Liver (tissue), 9 donors: ENCODE measurements around the gene MOGAT2. TPM values are rescaled to one million over a fixed set of nuclear protein-coding genes. Genes with fewer than 3 reads are reported as not detected.

Source experiments
- DNase-seq: peaks from one replicate; pipeline ENCODE4 v3.0.0-alpha.2; 2017; ENCODE audit warnings: low spot score
- H3K27ac ChIP-seq, 2 donors: one replicate each; pipeline ENCODE4 v1.7.0; 2013; ENCODE audit warnings: inconsistent platforms in 2 of 2, low read length in 2 of 2, control low read depth in 1 of 2, low read depth in 1 of 2, mild to moderate bottlenecking in 1 of 2
- H3K27me3 ChIP-seq, 4 donors: one replicate each; pipeline versions ENCODE4 v1.6.1 to v1.7.0; 2013; ENCODE audit warnings: low read length in 3 of 4, inconsistent platforms in 1 of 4, mild to moderate bottlenecking in 1 of 4, moderate library complexity in 1 of 4; ENCODE audit not compliant: control insufficient read depth in 4 of 4, insufficient read depth in 4 of 4
- H3K36me3 ChIP-seq, 4 donors: one replicate each; pipeline versions ENCODE4 v1.6.1 to v1.7.0; 2013; ENCODE audit warnings: low read length in 3 of 4, mild to moderate bottlenecking in 3 of 4, low read depth in 1 of 4, moderate library complexity in 1 of 4; ENCODE audit not compliant: control insufficient read depth in 4 of 4, insufficient read depth in 3 of 4
- H3K4me1 ChIP-seq, 4 donors: one replicate each; pipeline versions ENCODE4 v1.6.1 to v1.7.0; 2013; ENCODE audit warnings: low read length in 3 of 4, mild to moderate bottlenecking in 3 of 4, moderate library complexity in 1 of 4; ENCODE audit not compliant: control insufficient read depth in 4 of 4, insufficient read depth in 4 of 4
- H3K4me3 ChIP-seq, 3 donors: one replicate each; pipeline versions ENCODE4 v1.6.1 to v1.7.0; 2013; ENCODE audit warnings: low read length in 3 of 3, control low read depth in 1 of 3, low read depth in 1 of 3, mild to moderate bottlenecking in 1 of 3
- H3K9ac ChIP-seq, 2 donors: one replicate each; pipeline ENCODE4 v1.7.0; 2013; ENCODE audit warnings: low read length in 2 of 2, mild to moderate bottlenecking in 2 of 2, moderate library complexity in 2 of 2, control low read depth in 1 of 2, low read depth in 1 of 2
- H3K9me3 ChIP-seq, 4 donors: one replicate each; pipeline versions ENCODE4 v1.6.1 to v1.7.0; 2013; ENCODE audit warnings: low read length in 3 of 4; ENCODE audit not compliant: control insufficient read depth in 4 of 4
- EGR1 ChIP-seq, 2 donors: IDR thresholded peaks; 2 replicates each; pipeline ENCODE4 v1.6.1; 2016 to 2018; ENCODE audit warnings: antibody characterized with exemption in 2 of 2, low read depth in 2 of 2
- FOXA2 ChIP-seq: IDR thresholded peaks from 2 replicates; pipeline ENCODE4 v1.6.1; 2016; ENCODE audit warnings: antibody characterized with exemption
- GABPA ChIP-seq, 2 donors: IDR thresholded peaks in 1 of 2; conservative IDR thresholded peaks in 1 of 2; 2 replicates each; pipeline ENCODE4 v1.6.1; 2016; ENCODE audit warnings: antibody characterized with exemption in 2 of 2, mild to moderate bottlenecking in 1 of 2, moderate library complexity in 1 of 2
- HNF4A ChIP-seq, 2 donors: conservative IDR thresholded peaks; 2 replicates each; pipeline ENCODE4 v1.6.1; 2016; ENCODE audit warnings: antibody characterized with exemption in 2 of 2, mild to moderate bottlenecking in 2 of 2
- JUND ChIP-seq, 2 donors: IDR thresholded peaks; 2 replicates each; pipeline ENCODE4 v1.6.1; 2016; ENCODE audit warnings: antibody characterized with exemption in 2 of 2
- MAX ChIP-seq: IDR thresholded peaks from 2 replicates; pipeline ENCODE4 v1.6.1; 2016; ENCODE audit warnings: antibody characterized with exemption
- NR2F2 ChIP-seq: IDR thresholded peaks from 2 replicates; pipeline ENCODE4 v1.6.1; 2016; ENCODE audit warnings: antibody characterized with exemption
- RAD21 ChIP-seq, 2 donors: IDR thresholded peaks; 2 replicates each; pipeline ENCODE4 v1.6.1; 2016; ENCODE audit warnings: antibody characterized with exemption in 2 of 2, mild to moderate bottlenecking in 2 of 2
- RXRA ChIP-seq, 2 donors: IDR thresholded peaks; 2 replicates each; pipeline ENCODE4 v1.6.1; 2017 to 2018; ENCODE audit warnings: antibody characterized with exemption in 2 of 2, mild to moderate bottlenecking in 1 of 2
- SP1 ChIP-seq: IDR thresholded peaks from 2 replicates; pipeline ENCODE4 v1.6.1; 2018; ENCODE audit warnings: antibody characterized with exemption, mild to moderate bottlenecking
- TAF1 ChIP-seq: conservative IDR thresholded peaks from 2 replicates; pipeline ENCODE4 v1.6.1; 2016; ENCODE audit warnings: antibody characterized with exemption, mild to moderate bottlenecking
- YY1 ChIP-seq: IDR thresholded peaks from 2 replicates; pipeline ENCODE4 v1.6.1; 2016; ENCODE audit warnings: antibody characterized with exemption, mild to moderate bottlenecking
- WGBS: extraction: QIAGEN DNeasy Blood & Tissue Kit; methylation state at CpG from one replicate; pipeline ENCODE4 v1.1.7; 2013; 5-methylcytosine and 5-hydroxymethylcytosine counted together
- polyA plus RNA-seq, 2 donors: library from polyadenylated mRNA; stranded (reverse) in 1 of 2; unstranded in 1 of 2; fragments of 200-250 nt in 1 of 2; fragments of >200 nt in 1 of 2; fragmentation: Nextera tagmentation in 1 of 2; extraction: Ambion mirVana in 1 of 2; gene quantifications; one replicate each; pipeline versions ENCODE4 v1.2.1 to v1.2.3, GENCODE V29; 2013 to 2015
- total RNA-seq, 2 donors: library from RNA; depleted of rRNA; stranded (reverse); fragments of >200 nt; gene quantifications; one replicate each; pipeline ENCODE4 v1.2.3, GENCODE V29; 2014
- TF ChIP-seq, protein P1 (sequence below): IDR thresholded peaks from 2 replicates; pipeline ENCODE4 v1.6.1; 2016; ENCODE audit warnings: antibody characterized with exemption
- TF ChIP-seq, protein P2 (sequence below): IDR thresholded peaks from 2 replicates; pipeline ENCODE4 v1.6.1; 2016; ENCODE audit warnings: antibody characterized with exemption, mild to moderate bottlenecking
- TF ChIP-seq, protein P3 (sequence below): IDR thresholded peaks from 2 replicates; pipeline ENCODE4 v1.6.1; 2016; ENCODE audit warnings: antibody characterized with exemption
- donor health status: healthy.
- donor health status: healthy.
- donor health status: healthy.
- donor health status: healthy.
- donor health status: healthy.

The MOGAT2 gene
- total and polyA plus RNA-seq, 4 donors, result 1.0 to 92.4 (median 37.6) TPM

DNA sequence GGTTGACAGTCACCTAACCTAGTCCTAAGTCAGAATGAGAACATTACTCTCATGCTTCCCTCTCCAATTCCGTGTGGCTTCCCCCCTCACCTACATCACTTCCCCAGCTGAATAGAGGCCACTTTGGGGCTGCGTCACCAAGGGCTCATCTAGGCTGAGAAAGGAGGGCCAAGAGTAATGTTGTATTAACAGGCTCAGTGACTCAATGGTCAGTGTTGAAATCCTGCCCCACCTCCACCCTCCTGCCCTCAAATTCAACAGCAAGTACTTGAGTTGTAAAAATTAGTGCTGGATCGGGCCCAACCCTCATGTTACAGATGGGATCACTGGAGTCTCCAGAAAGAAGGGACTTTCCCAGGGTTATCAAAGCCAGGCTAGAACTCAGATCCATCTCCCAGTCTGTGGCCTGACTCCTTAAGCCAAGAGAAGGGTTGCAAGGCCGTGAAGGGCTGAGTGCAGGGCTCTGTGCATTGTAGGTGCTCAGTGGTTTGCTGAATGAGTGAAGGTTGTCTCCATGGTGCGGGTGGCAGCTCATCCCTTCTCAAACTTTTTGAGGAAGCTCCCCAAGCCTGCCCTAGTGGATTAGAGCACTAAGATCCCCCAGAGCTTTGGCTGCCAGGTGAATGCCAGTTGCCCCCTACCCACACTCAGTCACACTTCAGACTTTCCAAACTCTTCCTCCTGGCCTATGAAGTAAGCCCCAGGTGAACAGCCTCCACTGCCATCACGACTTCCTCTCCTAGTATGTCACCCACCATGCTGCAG is 54.2 kb downstream of the MOGAT2 start:
- H3K4me1 ChIP-seq, result peaks cover 0 to 67% (median 46%) of the 10 kb centered on the region in 4 donors

DNA sequence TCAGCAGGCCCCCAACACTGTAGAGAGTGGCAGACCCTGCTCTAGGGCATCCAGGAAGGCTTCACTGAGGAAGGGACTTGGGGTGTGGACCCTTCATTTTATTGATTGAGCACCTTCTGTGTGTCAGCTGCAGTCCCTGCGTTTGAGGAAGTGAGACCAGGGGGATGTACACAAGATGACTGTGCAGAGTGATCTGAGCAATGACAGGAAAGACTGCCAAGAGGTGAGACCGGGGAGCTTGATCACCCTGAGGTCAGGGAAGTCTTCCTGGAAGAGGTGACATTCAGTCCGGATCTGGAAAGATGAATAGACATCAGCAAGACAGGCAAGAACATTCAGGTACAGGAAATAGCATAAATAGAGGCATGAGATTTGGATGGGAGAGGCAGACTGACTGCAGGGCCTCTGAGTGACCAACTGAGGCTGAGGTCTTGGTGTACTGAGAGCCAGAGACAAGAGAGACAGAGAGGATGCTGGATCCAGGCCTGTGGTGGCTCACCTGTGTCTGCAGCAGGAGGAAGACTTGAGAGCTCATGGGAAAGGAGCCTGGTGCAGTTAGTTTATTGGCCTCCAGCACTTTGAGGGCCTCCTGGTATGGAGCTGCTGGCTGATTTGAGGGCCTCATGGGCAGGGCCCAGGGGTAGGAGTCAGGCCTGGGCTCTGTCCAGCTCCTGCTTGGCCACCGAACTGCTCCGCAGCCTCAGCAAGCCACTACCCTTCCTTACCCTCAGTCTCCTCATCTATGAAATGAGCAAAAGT is 56.1 kb downstream of the MOGAT2 start:
- WGBS, result 64% methylated on average over 5 of the region's 5 CpGs
- H3K27me3 ChIP-seq, result no peaks in the 10 kb centered on the region
- no peak overlapping the region for H3K4me3 ChIP-seq
- no peak overlapping the region for H3K9ac ChIP-seq
- peaks cover 0 to 4% (median 2%) of the 10 kb centered on the region in 4 donors for H3K36me3 ChIP-seq
- peaks cover 2 to 75% (median 42%) of the 10 kb centered on the region in 4 donors for H3K4me1 ChIP-seq
- H3K27ac ChIP-seq, result peak overlapping the region in 1 of 2 donors; percentile 26
- no peak for DNase-seq
- TF ChIP-seq TAF1 (no peak), SP1 (no peak), NR2F2 (no peak), GABPA (IDR thresholded peaks at IDR 0.05 in 1 of 2, conservative IDR thresholded peaks at IDR 0.05 in 1 of 2) (no peak), FOXA2 (no peak), HNF4A (conservative IDR thresholded peaks at IDR 0.05) (no peak), EGR1 (IDR thresholded peaks at IDR 0.05; ENCODE audit: low read depth in 2 of 2) (no peak), MAX (no peak), YY1 (no peak)
- TF ChIP-seq, protein P1, sequence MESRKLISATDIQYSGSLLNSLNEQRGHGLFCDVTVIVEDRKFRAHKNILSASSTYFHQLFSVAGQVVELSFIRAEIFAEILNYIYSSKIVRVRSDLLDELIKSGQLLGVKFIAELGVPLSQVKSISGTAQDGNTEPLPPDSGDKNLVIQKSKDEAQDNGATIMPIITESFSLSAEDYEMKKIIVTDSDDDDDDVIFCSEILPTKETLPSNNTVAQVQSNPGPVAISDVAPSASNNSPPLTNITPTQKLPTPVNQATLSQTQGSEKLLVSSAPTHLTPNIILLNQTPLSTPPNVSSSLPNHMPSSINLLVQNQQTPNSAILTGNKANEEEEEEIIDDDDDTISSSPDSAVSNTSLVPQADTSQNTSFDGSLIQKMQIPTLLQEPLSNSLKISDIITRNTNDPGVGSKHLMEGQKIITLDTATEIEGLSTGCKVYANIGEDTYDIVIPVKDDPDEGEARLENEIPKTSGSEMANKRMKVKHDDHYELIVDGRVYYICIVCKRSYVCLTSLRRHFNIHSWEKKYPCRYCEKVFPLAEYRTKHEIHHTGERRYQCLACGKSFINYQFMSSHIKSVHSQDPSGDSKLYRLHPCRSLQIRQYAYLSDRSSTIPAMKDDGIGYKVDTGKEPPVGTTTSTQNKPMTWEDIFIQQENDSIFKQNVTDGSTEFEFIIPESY, result no peak
- TF ChIP-seq, protein P2, sequence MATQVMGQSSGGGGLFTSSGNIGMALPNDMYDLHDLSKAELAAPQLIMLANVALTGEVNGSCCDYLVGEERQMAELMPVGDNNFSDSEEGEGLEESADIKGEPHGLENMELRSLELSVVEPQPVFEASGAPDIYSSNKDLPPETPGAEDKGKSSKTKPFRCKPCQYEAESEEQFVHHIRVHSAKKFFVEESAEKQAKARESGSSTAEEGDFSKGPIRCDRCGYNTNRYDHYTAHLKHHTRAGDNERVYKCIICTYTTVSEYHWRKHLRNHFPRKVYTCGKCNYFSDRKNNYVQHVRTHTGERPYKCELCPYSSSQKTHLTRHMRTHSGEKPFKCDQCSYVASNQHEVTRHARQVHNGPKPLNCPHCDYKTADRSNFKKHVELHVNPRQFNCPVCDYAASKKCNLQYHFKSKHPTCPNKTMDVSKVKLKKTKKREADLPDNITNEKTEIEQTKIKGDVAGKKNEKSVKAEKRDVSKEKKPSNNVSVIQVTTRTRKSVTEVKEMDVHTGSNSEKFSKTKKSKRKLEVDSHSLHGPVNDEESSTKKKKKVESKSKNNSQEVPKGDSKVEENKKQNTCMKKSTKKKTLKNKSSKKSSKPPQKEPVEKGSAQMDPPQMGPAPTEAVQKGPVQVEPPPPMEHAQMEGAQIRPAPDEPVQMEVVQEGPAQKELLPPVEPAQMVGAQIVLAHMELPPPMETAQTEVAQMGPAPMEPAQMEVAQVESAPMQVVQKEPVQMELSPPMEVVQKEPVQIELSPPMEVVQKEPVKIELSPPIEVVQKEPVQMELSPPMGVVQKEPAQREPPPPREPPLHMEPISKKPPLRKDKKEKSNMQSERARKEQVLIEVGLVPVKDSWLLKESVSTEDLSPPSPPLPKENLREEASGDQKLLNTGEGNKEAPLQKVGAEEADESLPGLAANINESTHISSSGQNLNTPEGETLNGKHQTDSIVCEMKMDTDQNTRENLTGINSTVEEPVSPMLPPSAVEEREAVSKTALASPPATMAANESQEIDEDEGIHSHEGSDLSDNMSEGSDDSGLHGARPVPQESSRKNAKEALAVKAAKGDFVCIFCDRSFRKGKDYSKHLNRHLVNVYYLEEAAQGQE, result no peak
- TF ChIP-seq, protein P3, sequence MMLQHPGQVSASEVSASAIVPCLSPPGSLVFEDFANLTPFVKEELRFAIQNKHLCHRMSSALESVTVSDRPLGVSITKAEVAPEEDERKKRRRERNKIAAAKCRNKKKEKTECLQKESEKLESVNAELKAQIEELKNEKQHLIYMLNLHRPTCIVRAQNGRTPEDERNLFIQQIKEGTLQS, result no peak
- H3K9me3 ChIP-seq, result no peaks in the 10 kb centered on the region

More for the DNA sequence above, 54.2 kb downstream of the MOGAT2 start:
- DNase-seq, result no peak
- Histone ChIP-seq H3K9me3 (no peaks in the 10 kb centered on the region), H3K36me3 (peaks cover 0 to 4% (median 2%) of the 10 kb centered on the region in 4 donors), H3K27ac (peak overlapping the region; percentile 10 to 79), H3K27me3 (no peaks in the 10 kb centered on the region), H3K9ac (no peak overlapping the region), H3K4me3 (no peak overlapping the region)
- TF ChIP-seq RAD21 (IDR thresholded peaks at IDR 0.05) (peak in 1 of 2 donors; percentile 23), JUND (IDR thresholded peaks at IDR 0.05) (peak in 1 of 2 donors; percentile 27), RXRA (IDR thresholded peaks at IDR 0.05) (peak in 1 of 2 donors; percentile 11), SP1 (no peak)
- WGBS, result 76% methylated on average over 6 of the region's 6 CpGs
